ENCODE results near the gene SMAD1.
"Not testable (repeated sequence)": the region's sequence is repeated elsewhere in the genome, so short reads cannot be mapped to it uniquely, and the experiment has no call there.

Gene SMAD1

DNA sequence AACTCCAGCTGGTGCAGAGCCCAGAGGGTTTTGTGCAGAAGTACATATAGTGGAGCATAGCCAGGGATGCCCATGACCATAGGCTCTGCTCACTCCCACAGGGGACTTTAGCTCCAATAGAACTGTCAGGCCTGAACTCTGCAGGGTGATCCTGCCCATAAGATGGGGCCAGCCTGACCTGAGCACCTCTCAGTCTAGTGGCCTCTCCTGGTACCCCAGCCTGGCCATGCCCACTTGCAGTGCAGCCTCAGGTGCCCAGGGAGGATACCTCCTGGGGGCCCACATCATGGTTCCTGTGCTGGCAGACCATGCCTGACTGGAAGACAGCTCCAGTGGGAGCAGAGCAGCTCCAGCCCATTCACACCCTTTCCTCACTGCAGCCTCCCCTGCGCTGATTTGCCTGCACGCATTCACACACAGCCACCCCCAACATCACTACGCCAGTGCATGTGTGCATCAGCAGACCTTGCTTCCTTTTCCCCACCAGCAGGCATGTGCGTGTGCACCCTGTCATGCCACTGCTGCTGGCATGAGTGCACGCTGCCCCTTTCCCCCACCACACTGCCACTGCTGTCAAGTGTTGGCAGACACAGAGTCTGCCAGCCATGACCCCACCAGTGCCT, 84.5 kb downstream of the SMAD1 start:
- no peak for DNase-seq

DNA sequence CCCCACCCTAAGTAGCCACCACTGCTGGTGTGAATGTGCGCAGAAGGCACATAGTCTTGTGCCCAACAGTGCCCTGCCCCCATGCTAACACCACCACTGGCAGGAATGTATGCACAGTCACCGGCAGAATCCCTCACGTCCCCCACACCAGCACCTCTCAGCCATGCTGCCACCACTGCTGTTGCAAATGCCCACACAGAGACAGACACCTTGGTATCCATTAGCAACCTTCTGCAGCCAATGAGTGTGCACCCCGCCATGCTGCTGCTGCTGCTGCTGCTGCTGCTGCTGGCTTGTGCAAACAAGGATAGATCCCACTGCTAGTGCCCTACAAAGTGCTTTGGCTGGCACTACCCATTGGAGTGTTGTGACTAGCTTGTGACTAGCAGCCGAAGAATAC, 85.1 kb downstream of the SMAD1 start:
- no peak for DNase-seq

DNA sequence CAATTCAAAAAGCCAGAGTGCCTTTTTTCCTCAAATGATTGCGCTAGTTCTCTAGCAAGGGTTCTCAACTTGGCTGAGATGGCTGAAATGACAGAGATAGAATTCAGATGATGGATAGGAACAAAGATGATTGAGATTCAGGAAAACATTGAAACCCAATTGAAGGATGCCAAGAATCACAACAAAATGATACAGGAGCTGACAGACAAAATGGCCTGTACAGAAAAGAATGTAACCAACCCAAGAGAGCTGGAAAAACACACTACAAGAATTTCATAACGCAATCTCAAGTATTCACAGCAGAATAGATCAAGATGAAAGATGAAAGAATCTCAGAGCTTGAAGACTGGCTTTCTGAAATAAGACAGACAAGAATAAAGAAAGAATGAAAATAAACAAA, 85.9 kb downstream of the SMAD1 start:
- DNase-seq: no peak

DNA sequence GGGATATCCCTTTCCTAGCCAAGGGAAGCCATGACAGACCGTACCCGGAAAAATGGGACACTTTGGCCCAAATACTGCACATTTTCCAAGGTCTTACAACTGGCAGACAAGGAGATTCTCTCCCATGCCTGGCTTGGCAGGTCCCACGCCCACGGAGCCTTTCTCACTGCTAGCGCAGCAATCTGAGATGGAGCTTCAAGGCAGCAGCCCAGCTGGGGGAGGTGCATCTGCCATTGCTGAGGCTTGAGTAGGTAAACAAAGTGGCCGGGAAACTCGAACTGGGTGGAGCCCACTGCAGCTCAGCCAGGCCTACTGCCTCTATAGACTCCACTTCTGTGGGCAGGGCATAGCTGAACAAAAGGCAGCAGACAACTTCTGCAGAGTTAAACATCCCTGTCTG, 92.9 kb downstream of the SMAD1 start:
- DNase-seq: not testable (repeated sequence)

DNA sequence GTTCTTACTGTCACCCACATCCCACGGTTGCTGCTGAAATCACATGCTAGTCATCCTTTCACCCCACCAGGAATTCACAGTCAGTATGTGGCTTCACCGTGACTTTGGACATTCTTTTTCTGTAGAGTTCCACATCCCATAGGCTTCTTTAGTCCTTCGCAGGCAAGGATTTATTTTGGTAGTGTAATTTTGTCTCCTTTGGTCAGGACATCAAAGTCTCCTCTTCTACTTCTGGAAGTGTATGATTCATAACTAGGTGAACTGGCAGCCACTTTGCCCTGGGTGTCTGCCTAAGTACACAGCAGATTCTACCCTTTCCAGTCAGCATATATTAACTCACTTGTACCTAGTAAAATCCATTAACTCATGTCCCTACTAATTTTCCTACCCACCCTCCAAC, 99.3 kb downstream of the SMAD1 start:
- peak; percentile 55 for DNase-seq

DNA sequence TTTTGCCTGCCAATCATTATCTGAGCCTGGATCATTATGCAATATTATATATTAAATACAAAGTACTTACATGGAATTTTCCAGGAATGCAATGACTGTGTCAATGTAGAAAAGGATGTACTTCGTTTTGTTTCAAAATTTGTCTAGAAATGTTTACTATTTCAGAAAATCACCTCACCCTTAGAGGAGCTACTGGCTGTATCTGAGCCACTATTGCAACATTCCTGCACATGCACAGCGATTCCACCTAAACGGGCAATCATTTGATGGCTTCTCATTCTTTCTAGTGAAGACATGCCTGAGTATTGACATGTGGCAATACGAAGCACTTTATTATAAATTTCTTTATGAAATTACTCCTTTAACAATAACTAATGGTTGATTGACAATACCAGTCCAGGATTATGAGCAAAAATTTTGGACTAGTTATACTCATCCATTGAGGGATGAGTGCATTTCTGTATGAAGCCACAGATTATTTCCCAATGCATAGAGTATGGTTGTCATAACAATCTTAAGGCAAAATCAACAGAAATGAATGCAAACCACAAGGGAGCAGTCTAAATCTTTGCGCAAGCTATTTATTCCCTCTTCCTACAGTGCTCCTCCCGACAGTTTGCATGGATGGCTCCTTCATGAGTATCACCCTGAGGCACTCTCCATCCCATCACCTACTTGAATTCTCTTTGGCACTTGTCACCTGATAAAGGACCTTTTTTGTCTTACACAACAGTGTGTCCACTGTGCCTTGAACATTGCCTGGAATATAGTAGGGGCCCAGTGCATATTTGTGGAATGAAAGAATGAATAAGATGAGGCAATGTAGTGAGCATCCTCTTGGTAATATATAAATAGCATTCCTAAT, 101.8 kb downstream of the SMAD1 start:
- no peak for DNase-seq

DNA sequence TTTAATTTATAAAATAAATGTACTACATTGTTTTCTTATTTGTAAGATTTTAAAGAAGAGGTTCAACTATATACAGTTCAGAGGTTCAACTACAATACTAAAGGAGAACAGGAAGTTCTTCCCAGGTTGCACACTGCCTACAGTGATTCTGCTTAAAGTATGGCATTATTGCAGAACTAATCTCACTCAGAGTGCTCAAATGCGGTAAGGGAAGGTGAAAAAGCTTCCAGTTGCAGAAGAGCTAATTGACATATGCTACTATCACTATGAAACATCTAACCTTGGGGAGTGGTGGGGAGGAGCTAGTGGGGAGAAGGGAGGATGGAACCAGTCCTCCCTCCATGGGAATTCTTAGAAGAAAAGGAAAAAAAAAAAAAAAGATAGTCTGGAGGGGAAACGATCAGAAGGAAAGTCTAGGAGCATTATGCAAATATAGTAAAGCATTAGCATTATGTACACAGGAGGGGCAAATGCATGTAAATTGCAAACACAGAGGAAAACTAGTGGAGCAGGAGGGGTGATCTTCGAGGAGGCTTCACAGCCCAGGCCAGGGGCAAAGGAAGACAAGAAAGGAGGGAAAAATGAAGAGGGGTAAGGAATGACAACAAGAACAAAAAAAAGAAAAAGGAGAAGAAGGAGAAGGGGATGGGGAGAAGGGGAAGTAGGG, 105.6 kb downstream of the SMAD1 start:
- no peak for DNase-seq

DNA sequence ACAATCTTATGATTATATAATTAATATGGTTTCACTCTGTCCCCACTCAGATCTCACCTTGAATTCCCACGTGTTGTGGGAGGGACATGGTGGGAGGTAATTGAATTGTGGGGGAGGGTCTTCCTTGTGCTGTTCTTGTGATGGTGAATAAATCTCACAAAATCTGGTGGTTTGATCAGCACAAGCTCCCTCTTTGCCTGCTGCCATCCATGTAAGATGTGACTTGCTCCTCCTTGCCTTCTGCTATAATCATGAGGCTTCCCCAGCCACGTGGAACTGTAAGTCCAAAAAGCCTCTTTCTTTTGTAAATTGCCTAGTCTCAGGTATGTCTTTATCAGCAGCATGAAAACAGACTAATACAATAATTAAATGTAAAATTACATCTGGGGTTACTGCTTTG, 107.7 kb downstream of the SMAD1 start:
- not testable (repeated sequence) for DNase-seq

DNA sequence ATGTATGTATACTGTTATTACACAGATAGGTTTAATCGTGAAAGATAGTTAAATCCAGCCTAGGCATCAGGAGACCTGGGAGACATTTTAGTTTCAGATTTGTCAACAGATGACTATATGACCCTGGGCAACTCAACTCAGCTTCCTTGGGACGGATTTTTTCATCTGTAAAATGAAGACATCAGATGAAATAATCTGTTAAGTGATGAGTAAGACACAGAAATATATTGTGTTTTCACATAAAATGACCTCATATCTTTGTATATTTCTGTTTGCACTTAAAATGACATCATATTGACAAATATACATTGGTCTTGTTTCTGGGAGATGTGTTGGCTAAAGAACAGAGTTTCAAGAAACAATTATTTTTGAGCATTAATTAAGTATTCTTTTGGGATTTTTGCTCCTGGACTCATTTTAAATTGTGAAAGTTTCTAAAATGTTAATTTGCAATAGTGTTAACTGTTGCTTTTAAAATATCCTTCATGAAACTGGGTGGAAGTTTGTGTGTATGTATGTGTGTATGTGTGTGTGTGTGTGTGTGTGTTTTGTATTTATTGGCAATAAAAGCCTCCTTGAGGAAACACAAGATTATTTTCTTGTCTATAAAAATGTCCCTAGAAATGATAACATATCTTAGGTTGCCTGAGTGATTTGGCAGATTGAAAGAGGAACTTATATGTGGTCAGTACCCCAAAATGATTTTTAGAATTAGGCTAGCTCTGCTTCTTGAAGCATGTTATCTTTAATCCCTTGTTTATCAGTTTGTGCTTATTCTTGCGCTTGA, 108.5 kb downstream of the SMAD1 start:
- no peak for DNase-seq

DNA sequence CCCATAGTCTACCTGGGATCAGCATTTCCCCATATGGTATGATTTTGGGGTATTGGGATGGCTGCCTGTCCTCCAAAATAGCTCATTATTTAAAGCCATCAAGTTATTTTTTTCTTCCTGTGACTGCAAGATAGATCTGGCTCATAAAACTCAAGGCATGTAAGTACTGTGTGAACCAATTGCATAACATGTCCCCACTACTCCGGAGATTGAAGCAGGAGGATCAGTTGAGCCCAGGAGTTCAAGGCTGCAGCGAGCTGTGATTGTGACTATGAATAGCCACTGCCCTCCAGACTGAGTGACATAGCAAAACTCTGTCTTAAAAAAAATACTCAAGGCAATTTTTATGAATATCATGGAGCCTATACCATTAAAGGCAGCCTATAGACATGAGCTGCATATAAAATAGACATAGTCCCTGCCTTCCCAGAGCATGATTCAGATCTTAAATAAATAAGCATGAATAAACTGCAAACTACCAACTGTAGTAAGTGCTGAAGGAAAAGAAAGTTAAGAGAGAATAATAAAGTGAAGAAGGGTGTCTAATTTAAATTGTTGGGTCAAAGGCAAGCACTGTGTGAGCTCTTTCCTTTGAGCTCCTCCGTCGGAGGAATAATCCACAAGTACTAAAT, 120.6 kb downstream of the SMAD1 start:
- no peak for DNase-seq

DNA sequence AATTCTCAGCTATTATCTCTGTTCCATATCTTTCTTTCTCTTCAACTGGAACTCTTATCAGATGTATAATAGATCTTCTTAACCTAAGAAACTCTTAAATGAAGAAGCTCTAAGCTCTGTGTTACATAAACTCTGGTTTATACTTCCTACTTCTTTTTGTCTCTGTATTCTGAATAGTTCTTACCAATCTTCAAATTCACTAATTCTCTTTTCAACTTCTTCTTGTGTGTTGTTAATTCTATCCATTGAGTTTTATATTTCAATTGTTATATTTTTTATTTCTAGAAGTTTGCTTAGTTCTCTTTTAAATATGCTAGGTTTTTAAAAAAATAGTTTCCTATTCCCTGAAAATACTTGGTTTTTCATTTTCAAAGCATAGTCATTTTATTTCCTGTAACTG, 124.3 kb downstream of the SMAD1 start:
- DNase-seq: no peak
